SK-N-SH (cell line): ENCODE data around the gene CCDC116. TPM values are rescaled to one million over a fixed set of nuclear protein-coding genes. Genes with fewer than 3 reads are reported as not detected.

ENCODE experiments used
- CTCF ChIA-PET: fragments of 300-600, 350-600 bp; formaldehyde crosslinking; extraction: SDS; loops from one replicate; lab custom pipeline; 2021; lab: Yijun Ruan, JAX
- POLR2A ChIA-PET: fragments of 350-600 bp; sonication (Branson Sonifier 250); formaldehyde crosslinking; extraction: SDS; loops from one replicate; lab custom pipeline; 2020; ENCODE audit warnings: antibody characterized with exemption, inconsistent platforms; lab: Yijun Ruan, JAX
- DNase-seq: peaks from one replicate; pipeline ENCODE4 v3.0.0; 2012
- H2AFZ ChIP-seq: fragments of 200-600 bp; sonication (generic); 2 replicates; pipeline ENCODE4 v1.8.1; 2016; ENCODE audit warnings: antibody characterized with exemption, mild to moderate bottlenecking, low read depth
- H3F3A ChIP-seq: fragments of 200-600 bp; sonication (generic); replicated peaks from 2 replicates; pipeline ENCODE3; 2016; ENCODE audit warnings: antibody characterized with exemption, mild to moderate bottlenecking; ENCODE audit not compliant: insufficient read depth
- H3K27ac ChIP-seq, 2 experiments: fragments of 200-500 bp in 1 of 2; fragments of 200-600 bp in 1 of 2; sonication (Bioruptor generic) in 1 of 2; sonication (generic), shearing (Covaris generic) in 1 of 2; 2 replicates each; pipeline versions ENCODE4 v1.5.1 to v1.6.1; 2014 to 2016; ENCODE audit warnings: low read depth in 2 of 2, inconsistent platforms in 1 of 2, low read length in 1 of 2, mild to moderate bottlenecking in 1 of 2, mixed read lengths in 1 of 2
- H3K27me3 ChIP-seq: fragments of 200-600 bp; sonication (generic), shearing (Covaris generic); 2 replicates; pipeline ENCODE4 v1.6.1; 2016; ENCODE audit warnings: mixed run types; ENCODE audit not compliant: insufficient read depth
- H3K36me3 ChIP-seq, 2 experiments: fragments of 200-500 bp in 1 of 2; fragments of 200-600 bp in 1 of 2; sonication (Bioruptor generic) in 1 of 2; sonication (generic) in 1 of 2; replicated peaks in 1 of 2; 2 replicates each; pipeline versions ENCODE3 to v1.5.1; 2014 to 2016; ENCODE audit warnings: low read length in 1 of 2, mild to moderate bottlenecking in 1 of 2; ENCODE audit not compliant: insufficient read depth in 2 of 2, control insufficient read depth in 1 of 2
- H3K4me1 ChIP-seq, 2 experiments: fragments of 200-500 bp in 1 of 2; fragments of 200-600 bp in 1 of 2; sonication (Bioruptor generic) in 1 of 2; sonication (generic), shearing (Covaris generic) in 1 of 2; 2 replicates each; pipeline versions ENCODE4 v1.5.1 to v1.6.1; 2014 to 2016; ENCODE audit warnings: low read depth in 1 of 2, low read length in 1 of 2, mixed run types in 1 of 2; ENCODE audit not compliant: insufficient read depth in 2 of 2, control insufficient read depth in 1 of 2
- H3K4me2 ChIP-seq: fragments of 200-600 bp; sonication (generic), shearing (Covaris generic); 2 replicates; pipeline ENCODE4 v1.6.1; 2017; ENCODE audit warnings: mixed run types
- H3K4me3 ChIP-seq, 2 experiments: fragments of 200-500 bp in 1 of 2; fragments of 200-600 bp in 1 of 2; sonication (Bioruptor generic) in 1 of 2; sonication (generic), shearing (Covaris generic) in 1 of 2; 2 replicates each; pipeline versions ENCODE4 v1.5.1 to v1.8.1; 2014 to 2016; ENCODE audit warnings: low read depth in 2 of 2, inconsistent platforms in 1 of 2, low read length in 1 of 2, mild to moderate bottlenecking in 1 of 2, mixed read lengths in 1 of 2, moderate library complexity in 1 of 2
- H3K79me2 ChIP-seq: fragments of 200-600 bp; sonication (generic); 2 replicates; pipeline ENCODE4 v1.8.1; 2017; ENCODE audit warnings: mild to moderate bottlenecking; ENCODE audit not compliant: insufficient read depth
- H3K9ac ChIP-seq: fragments of 200-600 bp; sonication (generic); 2 replicates; pipeline ENCODE4 v1.6.1; 2017; ENCODE audit warnings: mixed run types
- H3K9me2 ChIP-seq: fragments of 200-600 bp; sonication (generic); 2 replicates; pipeline ENCODE4 v1.6.1; 2017; ENCODE audit warnings: mixed run types
- H3K9me3 ChIP-seq: fragments of 200-600 bp; sonication (generic); 2 replicates; pipeline ENCODE4 v1.6.1; 2017; ENCODE audit warnings: mixed run types, mild to moderate bottlenecking, moderate library complexity
- H4K20me1 ChIP-seq: fragments of 200-600 bp; sonication (generic); 2 replicates; pipeline ENCODE4 v1.6.1; 2017; ENCODE audit warnings: mild to moderate bottlenecking, mixed run types; ENCODE audit not compliant: insufficient read depth
- EZH2phosphoT487 ChIP-seq: fragments of 200-600 bp; sonication (generic); IDR thresholded peaks from 2 replicates; pipeline ENCODE4 v1.6.1; 2017; ENCODE audit warnings: low read depth, mixed run types, mild to moderate bottlenecking, antibody characterized with exemption, moderate library complexity, borderline replicate concordance
- FOSL2 ChIP-seq: IDR thresholded peaks from 2 replicates; pipeline ENCODE4 v1.4.0; 2012; ENCODE audit warnings: low read depth, mild to moderate bottlenecking, moderate library complexity, borderline replicate concordance
- FOXM1 ChIP-seq: IDR thresholded peaks from 2 replicates; pipeline ENCODE4 v1.4.0; 2012; ENCODE audit warnings: low read depth, mild to moderate bottlenecking
- GATA2 ChIP-seq: sonication (generic); formaldehyde crosslinking; IDR thresholded peaks from 2 replicates; pipeline ENCODE4 v1.5.0; 2020; ENCODE audit warnings: mild to moderate bottlenecking, missing genetic modification reagents
- JUND ChIP-seq: IDR thresholded peaks from 2 replicates; pipeline ENCODE4 v1.4.0; 2012
- MXI1 ChIP-seq: IDR thresholded peaks from 2 replicates; pipeline ENCODE4 v1.6.1; 2012; ENCODE audit warnings: mild to moderate bottlenecking, low read depth, low read length, improper control_type of control experiment
- NRF1 ChIP-seq: IDR thresholded peaks from 2 replicates; pipeline ENCODE4 v1.6.1; 2012; ENCODE audit warnings: low read depth, mild to moderate bottlenecking, low read length
- POLR2AphosphoS5 ChIP-seq: IDR thresholded peaks from 2 replicates; pipeline ENCODE4 v1.6.1; 2012; ENCODE audit warnings: low read depth, low read length
- RAD21 ChIP-seq: IDR thresholded peaks from 2 replicates; pipeline ENCODE4 v1.6.1; 2012; ENCODE audit warnings: mild to moderate bottlenecking, low read length
- RCOR1 ChIP-seq: fragments of 150-350 bp; IDR thresholded peaks from 2 replicates; pipeline ENCODE4 v1.6.1; 2017; ENCODE audit warnings: antibody characterized with exemption, low read length
- RXRA ChIP-seq: IDR thresholded peaks from 2 replicates; pipeline ENCODE4 v1.4.0; 2012; ENCODE audit warnings: low read depth, mild to moderate bottlenecking, borderline replicate concordance
- SIN3A ChIP-seq: IDR thresholded peaks from 2 replicates; pipeline ENCODE4 v1.6.1; 2012; ENCODE audit warnings: low read depth, mild to moderate bottlenecking, low read length, moderate library complexity, borderline replicate concordance
- SMC3 ChIP-seq: IDR thresholded peaks from 2 replicates; pipeline ENCODE4 v1.6.1; 2012; ENCODE audit warnings: low read depth, low read length, improper control_type of control experiment
- TCF12 ChIP-seq: IDR thresholded peaks from 2 replicates; pipeline ENCODE4 v1.4.0; 2012
- WGBS: methylation state at CpG from one replicate; pipeline ENCODE4 v1.1.6; 2017; ENCODE audit warnings: low lambda C conversion rate; 5-methylcytosine and 5-hydroxymethylcytosine counted together
- polyA plus RNA-seq, 3 experiments: library from polyadenylated mRNA; depleted of rRNA; stranded (reverse); fragments of >200 nt; gene quantifications; 2 replicates each; pipeline ENCODE4 v1.2.3, GENCODE V29; 2012
- TF ChIP-seq, protein P1 (sequence below): fragments of 150-350 bp; IDR thresholded peaks from 2 replicates; pipeline ENCODE4 v1.6.1; 2016; ENCODE audit warnings: mild to moderate bottlenecking, low read depth, low read length
- TF ChIP-seq, protein P2 (sequence below): IDR thresholded peaks from 2 replicates; pipeline ENCODE4 v1.4.0; 2012; ENCODE audit warnings: low read depth
- TF ChIP-seq, protein P3 (sequence below): fragments of 150-350 bp; IDR thresholded peaks from 2 replicates; pipeline ENCODE4 v1.6.1; 2017; ENCODE audit warnings: antibody characterized with exemption, low read length, low read depth, borderline replicate concordance
- TF ChIP-seq, protein P4 (sequence below): IDR thresholded peaks from 2 replicates; pipeline ENCODE4 v1.4.0; 2012; ENCODE audit warnings: low read depth, borderline replicate concordance
- TF ChIP-seq, protein P5 (sequence below): IDR thresholded peaks from 2 replicates; pipeline ENCODE4 v1.6.1; 2012; ENCODE audit warnings: mild to moderate bottlenecking, low read depth, low read length, moderate library complexity

Gene CCDC116
- polyA plus RNA-seq, 1 of the 3 experiments (the other 2 are of a cell fraction), result 0.28 TPM

DNA sequence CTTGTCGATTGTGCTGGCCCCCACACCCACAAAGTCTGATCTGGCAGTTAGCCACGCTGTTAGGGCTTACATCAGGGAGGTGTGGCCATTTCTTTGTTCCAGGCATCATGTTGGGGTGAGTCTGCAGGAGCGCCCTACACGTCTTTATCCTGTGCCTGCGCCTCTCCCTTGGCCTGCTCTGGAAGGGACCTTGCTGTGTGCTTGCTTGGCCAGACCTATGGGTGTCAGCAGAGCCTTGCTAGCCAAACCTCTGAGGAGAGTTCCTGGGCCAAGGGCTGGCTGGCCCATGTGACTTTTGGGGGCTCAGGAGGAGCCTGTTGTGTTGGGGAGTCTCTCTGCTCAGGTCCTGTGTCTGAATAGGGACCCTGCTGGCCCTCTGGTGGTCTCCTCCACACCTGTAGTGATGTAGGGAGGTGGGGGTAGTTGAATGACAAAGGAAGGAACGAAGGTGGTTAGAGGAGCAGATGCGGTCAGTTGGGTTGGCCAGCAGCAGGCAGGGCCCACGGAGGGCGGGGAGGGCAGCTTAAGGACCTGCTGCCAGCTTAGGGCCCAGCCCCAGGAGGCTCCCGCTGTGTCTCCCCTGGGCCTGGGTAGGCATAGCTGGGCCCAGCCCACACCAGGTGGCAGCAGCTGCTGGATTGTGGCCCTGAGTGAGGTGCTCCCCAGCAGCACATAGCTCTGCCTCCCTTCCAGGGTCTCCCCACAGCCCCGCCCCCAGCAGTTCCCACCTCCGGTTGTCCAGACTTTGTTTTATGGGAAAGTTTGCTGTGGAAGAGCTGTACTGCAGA is 41.2 kb downstream of the CCDC116 start (continued):
- TF ChIP-seq GATA2 (CRISPR knock-in tag) (no peak), FOXM1 (no peak), JUND (no peak), SIN3A (no peak), RCOR1 (no peak), RXRA (no peak), NRF1 (no peak), RAD21 (no peak), SMC3 (no peak), FOSL2 (no peak), POLR2AphosphoS5 (no peak)
- TF ChIP-seq, protein P1, sequence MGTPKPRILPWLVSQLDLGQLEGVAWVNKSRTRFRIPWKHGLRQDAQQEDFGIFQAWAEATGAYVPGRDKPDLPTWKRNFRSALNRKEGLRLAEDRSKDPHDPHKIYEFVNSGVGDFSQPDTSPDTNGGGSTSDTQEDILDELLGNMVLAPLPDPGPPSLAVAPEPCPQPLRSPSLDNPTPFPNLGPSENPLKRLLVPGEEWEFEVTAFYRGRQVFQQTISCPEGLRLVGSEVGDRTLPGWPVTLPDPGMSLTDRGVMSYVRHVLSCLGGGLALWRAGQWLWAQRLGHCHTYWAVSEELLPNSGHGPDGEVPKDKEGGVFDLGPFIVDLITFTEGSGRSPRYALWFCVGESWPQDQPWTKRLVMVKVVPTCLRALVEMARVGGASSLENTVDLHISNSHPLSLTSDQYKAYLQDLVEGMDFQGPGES, result no peak
- TF ChIP-seq, protein P2, sequence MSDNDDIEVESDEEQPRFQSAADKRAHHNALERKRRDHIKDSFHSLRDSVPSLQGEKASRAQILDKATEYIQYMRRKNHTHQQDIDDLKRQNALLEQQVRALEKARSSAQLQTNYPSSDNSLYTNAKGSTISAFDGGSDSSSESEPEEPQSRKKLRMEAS, result no peak

DNA sequence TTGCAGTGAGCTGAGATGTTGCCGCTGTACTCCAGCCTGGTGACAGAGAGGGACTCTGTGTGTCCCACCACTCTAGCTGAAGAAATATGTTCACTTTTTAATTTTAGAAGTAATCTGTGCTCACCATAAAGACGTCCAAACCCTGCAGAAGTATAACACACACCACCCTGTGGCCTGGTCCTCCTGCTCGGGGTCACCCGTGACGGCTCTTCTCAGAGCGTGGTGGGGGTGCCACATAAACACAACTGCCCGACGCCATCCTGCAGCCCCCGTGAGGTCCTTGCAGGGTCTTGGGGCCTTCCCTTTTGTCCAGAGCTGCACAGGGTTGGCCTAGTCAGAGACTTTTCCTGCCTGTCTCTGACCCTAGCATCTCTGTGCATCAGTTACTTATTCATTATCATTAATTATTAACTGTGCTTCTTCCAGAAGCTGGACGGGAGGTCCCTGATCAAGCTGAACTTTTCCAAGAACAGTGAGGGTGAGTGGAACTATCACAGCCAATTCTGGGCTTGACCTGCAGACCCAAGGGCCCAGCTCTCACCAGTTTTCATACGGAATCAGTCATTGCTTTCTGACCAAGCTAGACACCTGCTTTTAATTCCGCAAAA is 42.2 kb downstream of the CCDC116 start:
- TF ChIP-seq GATA2 (CRISPR knock-in tag), result no peak
- TF ChIP-seq, protein P3, sequence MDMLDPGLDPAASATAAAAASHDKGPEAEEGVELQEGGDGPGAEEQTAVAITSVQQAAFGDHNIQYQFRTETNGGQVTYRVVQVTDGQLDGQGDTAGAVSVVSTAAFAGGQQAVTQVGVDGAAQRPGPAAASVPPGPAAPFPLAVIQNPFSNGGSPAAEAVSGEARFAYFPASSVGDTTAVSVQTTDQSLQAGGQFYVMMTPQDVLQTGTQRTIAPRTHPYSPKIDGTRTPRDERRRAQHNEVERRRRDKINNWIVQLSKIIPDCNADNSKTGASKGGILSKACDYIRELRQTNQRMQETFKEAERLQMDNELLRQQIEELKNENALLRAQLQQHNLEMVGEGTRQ, result no peak
- no peak for TF ChIP-seq RXRA
- TF ChIP-seq, protein P2, result no peak
- TF ChIP-seq, protein P4, sequence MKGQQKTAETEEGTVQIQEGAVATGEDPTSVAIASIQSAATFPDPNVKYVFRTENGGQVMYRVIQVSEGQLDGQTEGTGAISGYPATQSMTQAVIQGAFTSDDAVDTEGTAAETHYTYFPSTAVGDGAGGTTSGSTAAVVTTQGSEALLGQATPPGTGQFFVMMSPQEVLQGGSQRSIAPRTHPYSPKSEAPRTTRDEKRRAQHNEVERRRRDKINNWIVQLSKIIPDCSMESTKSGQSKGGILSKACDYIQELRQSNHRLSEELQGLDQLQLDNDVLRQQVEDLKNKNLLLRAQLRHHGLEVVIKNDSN, result no peak
- no peak for TF ChIP-seq TCF12
- no peak for TF ChIP-seq FOSL2
- TF ChIP-seq JUND, result no peak
- no peak for TF ChIP-seq RAD21
- TF ChIP-seq MXI1, result no peak
- TF ChIP-seq, protein P5, sequence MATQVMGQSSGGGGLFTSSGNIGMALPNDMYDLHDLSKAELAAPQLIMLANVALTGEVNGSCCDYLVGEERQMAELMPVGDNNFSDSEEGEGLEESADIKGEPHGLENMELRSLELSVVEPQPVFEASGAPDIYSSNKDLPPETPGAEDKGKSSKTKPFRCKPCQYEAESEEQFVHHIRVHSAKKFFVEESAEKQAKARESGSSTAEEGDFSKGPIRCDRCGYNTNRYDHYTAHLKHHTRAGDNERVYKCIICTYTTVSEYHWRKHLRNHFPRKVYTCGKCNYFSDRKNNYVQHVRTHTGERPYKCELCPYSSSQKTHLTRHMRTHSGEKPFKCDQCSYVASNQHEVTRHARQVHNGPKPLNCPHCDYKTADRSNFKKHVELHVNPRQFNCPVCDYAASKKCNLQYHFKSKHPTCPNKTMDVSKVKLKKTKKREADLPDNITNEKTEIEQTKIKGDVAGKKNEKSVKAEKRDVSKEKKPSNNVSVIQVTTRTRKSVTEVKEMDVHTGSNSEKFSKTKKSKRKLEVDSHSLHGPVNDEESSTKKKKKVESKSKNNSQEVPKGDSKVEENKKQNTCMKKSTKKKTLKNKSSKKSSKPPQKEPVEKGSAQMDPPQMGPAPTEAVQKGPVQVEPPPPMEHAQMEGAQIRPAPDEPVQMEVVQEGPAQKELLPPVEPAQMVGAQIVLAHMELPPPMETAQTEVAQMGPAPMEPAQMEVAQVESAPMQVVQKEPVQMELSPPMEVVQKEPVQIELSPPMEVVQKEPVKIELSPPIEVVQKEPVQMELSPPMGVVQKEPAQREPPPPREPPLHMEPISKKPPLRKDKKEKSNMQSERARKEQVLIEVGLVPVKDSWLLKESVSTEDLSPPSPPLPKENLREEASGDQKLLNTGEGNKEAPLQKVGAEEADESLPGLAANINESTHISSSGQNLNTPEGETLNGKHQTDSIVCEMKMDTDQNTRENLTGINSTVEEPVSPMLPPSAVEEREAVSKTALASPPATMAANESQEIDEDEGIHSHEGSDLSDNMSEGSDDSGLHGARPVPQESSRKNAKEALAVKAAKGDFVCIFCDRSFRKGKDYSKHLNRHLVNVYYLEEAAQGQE, result no peak
- no peak for TF ChIP-seq NRF1
- no peak for TF ChIP-seq EZH2phosphoT487
- no peaks in the 10 kb centered on the region for H3K27me3 ChIP-seq
- peaks cover 30 to 59% of the 10 kb centered on the region in 2 experiments for H3K36me3 ChIP-seq
- POLR2A ChIA-PET, result interaction anchor here (1.2 kb wide), 1 partner anchor 9 kb away, joined by 3 read pairs; the partner anchor contains the start of gene PPIL2
- no peak overlapping the region for H3K27ac ChIP-seq
- no peaks in the 10 kb centered on the region for H3K4me1 ChIP-seq
- no peak overlapping the region for H2AFZ ChIP-seq
- H4K20me1 ChIP-seq, result no peaks in the 10 kb centered on the region
- no peaks in the 10 kb centered on the region for H3K9me2 ChIP-seq
- H3K4me3 ChIP-seq, result no peak overlapping the region
- no peak overlapping the region for H3K9ac ChIP-seq
- H3K9me3 ChIP-seq, result no peaks in the 10 kb centered on the region
- H3F3A ChIP-seq, result no peaks in the 10 kb centered on the region
- DNase-seq, result no peak
- H3K4me2 ChIP-seq, result no peak overlapping the region
- CTCF ChIA-PET, result interaction anchor here (0.7 to 1.1 kb wide), 3 partner anchors 32 to 264 kb away, joined by 3 read pairs; no protein-coding TSS in a partner anchor
- H3K79me2 ChIP-seq, result peaks cover 11% of the 10 kb centered on the region; the same call in 1 of the 2 replicates
- 86% methylated on average over 7 of the region's 12 CpGs for WGBS
